Endothelial cell of umbilical vein (primary cell): ENCODE measurements around the gene PRDM16. TPM values are rescaled to one million over a fixed set of nuclear protein-coding genes. Genes with fewer than 3 reads are reported as not detected.

Experiments
- BruUV-seq: library from RNA; stranded (reverse); fragments of 400-500 nt; replicated peaks from 2 replicates; lab custom pipeline; 2021; lab: Mats Ljungman, UMichigan
- CTCF ChIA-PET: fragments of 300-600, 350-600 bp; sonication (Branson Sonifier 250); formaldehyde crosslinking; loops from one replicate; lab custom pipeline; 2021; ENCODE audit warnings: antibody characterized with exemption, inconsistent platforms; lab: Charles Lee
- POLR2A ChIA-PET: fragments of 300-600, 350-600 bp; sonication (Branson Sonifier 250); formaldehyde crosslinking; loops from one replicate; lab custom pipeline; 2021; ENCODE audit warnings: antibody characterized with exemption, inconsistent platforms; lab: Charles Lee
- DNase-seq: peaks from one replicate; pipeline ENCODE4 v3.0.0-alpha.2; 2011; ENCODE audit warnings: low read depth, low spot score
- FAIRE-seq: peaks from 2 replicates; lab custom pipeline; 2011; peaks lifted over from hg19 to GRCh38; lab: Jason Lieb, UNC
- H2AFZ ChIP-seq: 2 replicates; pipeline ENCODE4 v1.6.0; 2012; ENCODE audit warnings: low read depth, low read length, control low read depth, inconsistent platforms
- H3K27ac ChIP-seq: 2 replicates; pipeline ENCODE4 v1.5.1; 2011; ENCODE audit warnings: low read depth, mild to moderate bottlenecking, control low read depth, low read length, moderate library complexity; ENCODE audit not compliant: insufficient read depth
- H3K27me3 ChIP-seq, 2 experiments: 2 replicates each; pipeline versions ENCODE4 v1.6.0 to v1.6.1; 2011; ENCODE audit warnings: low read length in 2 of 2, mixed read lengths in 1 of 2; ENCODE audit not compliant: control insufficient read depth in 2 of 2, insufficient read depth in 2 of 2
- H3K36me3 ChIP-seq, 2 experiments: 2 replicates in 1 of 2; 3 replicates in 1 of 2; pipeline ENCODE4 v1.5.1; 2011; ENCODE audit warnings: low read length in 2 of 2, mild to moderate bottlenecking in 1 of 2, moderate library complexity in 1 of 2; ENCODE audit not compliant: control insufficient read depth in 2 of 2, insufficient read depth in 2 of 2; ENCODE audit errors: extremely low read depth in 1 of 2
- H3K4me1 ChIP-seq: 3 replicates; pipeline ENCODE4 v1.5.1; 2011; ENCODE audit warnings: mild to moderate bottlenecking, low read length; ENCODE audit not compliant: control insufficient read depth, insufficient read depth; ENCODE audit errors: extremely low read depth
- H3K4me2 ChIP-seq: 2 replicates; pipeline ENCODE4 v1.6.1; 2011; ENCODE audit warnings: low read length, control low read depth, mixed read lengths; ENCODE audit not compliant: insufficient read depth
- H3K4me3 ChIP-seq, 3 experiments: fragments of 200-600 bp in 1 of 3; sonication (generic), shearing (Covaris generic) in 1 of 3; replicated peaks in 1 of 3; 2 replicates each; pipeline ENCODE4 v1.5.1; 2011 to 2016; ENCODE audit warnings: control low read depth in 3 of 3, low read length in 3 of 3, mild to moderate bottlenecking in 2 of 3, inconsistent platforms in 1 of 3, low read depth in 1 of 3, moderate library complexity in 1 of 3; ENCODE audit not compliant: insufficient read depth in 1 of 3
- H3K79me2 ChIP-seq: 2 replicates; pipeline ENCODE4 v1.6.0; 2012; ENCODE audit warnings: low read length, inconsistent platforms; ENCODE audit not compliant: control insufficient read depth, insufficient read depth
- H3K9ac ChIP-seq: replicated peaks from 2 replicates; pipeline ENCODE3; 2011; ENCODE audit warnings: low read length, control low read depth; ENCODE audit not compliant: insufficient read depth; ENCODE audit errors: extremely low read depth
- H3K9me1 ChIP-seq: replicated peaks from 3 replicates; pipeline ENCODE4 v1.6.0; 2011; ENCODE audit warnings: mild to moderate bottlenecking, low read length; ENCODE audit not compliant: control insufficient read depth, insufficient read depth; ENCODE audit errors: extremely low read depth
- H3K9me3 ChIP-seq: replicated peaks from 2 replicates; pipeline ENCODE4 v1.5.1; 2012; ENCODE audit warnings: low read length, inconsistent platforms; ENCODE audit not compliant: control insufficient read depth, insufficient read depth
- H4K20me1 ChIP-seq: replicated peaks from 2 replicates; pipeline ENCODE3; 2011; ENCODE audit warnings: mild to moderate bottlenecking, low read length; ENCODE audit not compliant: control insufficient read depth, insufficient read depth; ENCODE audit errors: extremely low read depth
- EZH2 ChIP-seq: IDR thresholded peaks from 2 replicates; pipeline ENCODE4 v1.6.1; 2012; ENCODE audit warnings: borderline replicate concordance, low read depth, mild to moderate bottlenecking, moderate library complexity, low read length, inconsistent platforms; ENCODE audit not compliant: severe bottlenecking
- FOS ChIP-seq: IDR thresholded peaks from 2 replicates; pipeline ENCODE4 v1.6.1; 2011; ENCODE audit warnings: mild to moderate bottlenecking, low read length, moderate library complexity, borderline replicate concordance; ENCODE audit not compliant: insufficient read depth
- GATA2 ChIP-seq: IDR thresholded peaks from 2 replicates; pipeline ENCODE4 v1.7.0; 2011; ENCODE audit warnings: low read depth, mild to moderate bottlenecking, moderate library complexity, mixed read lengths, low read length; ENCODE audit not compliant: insufficient read length, insufficient read depth
- JUN ChIP-seq: IDR thresholded peaks from 2 replicates; pipeline ENCODE4 v1.6.1; 2011; ENCODE audit warnings: borderline replicate concordance, low read depth; ENCODE audit not compliant: insufficient read length, insufficient read depth
- MYC ChIP-seq: IDR thresholded peaks from one replicate; pipeline ENCODE4 v1.6.1; 2011; ENCODE audit warnings: mild to moderate bottlenecking, low read depth, low read length
- POLR2A ChIP-seq: IDR thresholded peaks from 2 replicates; pipeline ENCODE4 v1.6.1; 2012; ENCODE audit warnings: low read depth, mild to moderate bottlenecking, control low read depth, low read length
- POLR2AphosphoS5 ChIP-seq: IDR thresholded peaks from 2 replicates; pipeline ENCODE4 v1.6.1; 2012; ENCODE audit warnings: low read depth, mild to moderate bottlenecking, control low read depth, low read length, moderate library complexity; ENCODE audit not compliant: insufficient read depth
- dilution Hi-C: fragments of 300-500 bp; cut with MboI; formaldehyde crosslinking; loops from one replicate; pipeline ENCODE4 v1.15.0; 2019; ENCODE audit warnings: low sequenced_read_pairs; ENCODE audit not compliant: extremely low pct_ligation_motif_present
- intact Hi-C: fragments of 100-400 bp; cut with micrococcal nuclease; formaldehyde crosslinking; loops from one replicate; pipeline ENCODE4 v1.10.0; 2022
- polyA plus RNA-seq, 4 experiments: library from polyadenylated mRNA; depleted of rRNA in 3 of 4; stranded (reverse) in 3 of 4; unstranded in 1 of 4; fragments of >200 nt; gene quantifications; 2 replicates each; pipeline versions ENCODE4 v1.2.1 to v1.2.3, GENCODE V29; 2011 to 2012; ENCODE audit warnings: missing spikeins in 1 of 4
- total RNA-seq: library from RNA; stranded (reverse); gene quantifications from 2 replicates; pipeline ENCODE4 v1.2.3, GENCODE V29; 2021
- TF ChIP-seq, protein P1 (sequence below): IDR thresholded peaks from 2 replicates; pipeline ENCODE4 v1.6.1; 2011; ENCODE audit not compliant: insufficient read depth, insufficient read length
- TF ChIP-seq, protein P2 (sequence below), 2 donors: IDR thresholded peaks; 1 replicate in 1 of 2; 2 replicates in 1 of 2; pipeline ENCODE4 v1.5.1; 2011; ENCODE audit warnings: low read length in 2 of 2, mild to moderate bottlenecking in 2 of 2, moderate library complexity in 2 of 2, control low read depth in 1 of 2, inconsistent platforms in 1 of 2, low read depth in 1 of 2; ENCODE audit not compliant: insufficient read depth in 1 of 2; ENCODE audit errors: extremely low read depth in 1 of 2

Gene PRDM16
- total and polyA plus RNA-seq, 2 donors (not counting 3 experiments of a cell fraction or from before 2014, with no cell fraction given) = not detected

DNA sequence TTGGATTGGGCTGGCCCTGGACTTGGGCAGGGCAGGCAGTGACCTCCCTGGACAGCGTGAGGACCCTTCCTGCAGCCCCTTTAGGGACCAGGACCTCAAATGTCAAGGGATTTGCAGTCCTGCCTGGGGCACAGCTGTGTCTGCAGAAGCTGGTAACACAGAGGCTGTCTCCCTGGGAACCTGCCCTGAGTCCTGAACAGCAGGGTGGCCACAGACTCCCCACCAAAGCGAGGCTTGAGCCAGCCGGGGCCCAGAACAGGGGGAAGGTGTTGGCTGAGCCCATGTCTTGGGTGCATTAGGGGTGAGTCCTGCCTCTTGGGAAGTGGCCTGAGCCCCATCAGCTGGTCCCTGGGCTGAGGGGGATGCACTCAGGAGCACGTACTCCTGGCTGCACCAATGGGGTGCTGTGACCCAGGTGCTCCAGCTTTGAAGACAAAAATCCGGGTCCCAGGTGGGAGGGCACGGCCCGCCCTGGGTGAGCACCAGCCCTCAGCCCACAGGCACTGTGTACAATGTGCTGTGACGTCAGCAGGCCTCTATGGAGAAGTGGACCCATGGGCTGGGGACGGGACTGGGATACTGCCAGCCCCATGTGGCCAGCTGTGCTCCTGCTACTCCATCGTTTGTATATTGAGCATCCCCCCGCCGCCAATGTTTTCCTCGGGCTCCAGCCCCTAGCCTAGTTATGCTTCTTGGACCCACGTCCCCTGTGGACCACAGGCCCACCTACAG, 313.5 kb downstream of the PRDM16 start:
- H3K27me3 ChIP-seq = no peaks in the 10 kb centered on the region
- CTCF ChIA-PET = no interaction called here
- no peak overlapping the region for H3K4me3 ChIP-seq
- BruUV-seq = no TSS peak
- H3K4me2 ChIP-seq = no peak overlapping the region
- dilution Hi-C loops (no loop called here), intact Hi-C loops (no loop called here)
- no peaks in the 10 kb centered on the region for H4K20me1 ChIP-seq
- no peak overlapping the region for H3K9ac ChIP-seq
- H3K4me1 ChIP-seq = no peaks in the 10 kb centered on the region
- H2AFZ ChIP-seq = no peak overlapping the region
- FAIRE-seq = no peak
- no peaks in the 10 kb centered on the region for H3K9me1 ChIP-seq
- DNase-seq = no peak
- no peaks in the 10 kb centered on the region for H3K36me3 ChIP-seq
- POLR2A ChIA-PET = no interaction called here
- no peaks in the 10 kb centered on the region for H3K9me3 ChIP-seq
- H3K27ac ChIP-seq = no peak overlapping the region
- H3K79me2 ChIP-seq = no peaks in the 10 kb centered on the region
- no peak for TF ChIP-seq MYC
- TF ChIP-seq, protein P1, sequence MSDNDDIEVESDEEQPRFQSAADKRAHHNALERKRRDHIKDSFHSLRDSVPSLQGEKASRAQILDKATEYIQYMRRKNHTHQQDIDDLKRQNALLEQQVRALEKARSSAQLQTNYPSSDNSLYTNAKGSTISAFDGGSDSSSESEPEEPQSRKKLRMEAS = no peak
- no peak for TF ChIP-seq EZH2
- no peak for TF ChIP-seq JUN
- no peak for TF ChIP-seq POLR2A
- TF ChIP-seq, protein P2, sequence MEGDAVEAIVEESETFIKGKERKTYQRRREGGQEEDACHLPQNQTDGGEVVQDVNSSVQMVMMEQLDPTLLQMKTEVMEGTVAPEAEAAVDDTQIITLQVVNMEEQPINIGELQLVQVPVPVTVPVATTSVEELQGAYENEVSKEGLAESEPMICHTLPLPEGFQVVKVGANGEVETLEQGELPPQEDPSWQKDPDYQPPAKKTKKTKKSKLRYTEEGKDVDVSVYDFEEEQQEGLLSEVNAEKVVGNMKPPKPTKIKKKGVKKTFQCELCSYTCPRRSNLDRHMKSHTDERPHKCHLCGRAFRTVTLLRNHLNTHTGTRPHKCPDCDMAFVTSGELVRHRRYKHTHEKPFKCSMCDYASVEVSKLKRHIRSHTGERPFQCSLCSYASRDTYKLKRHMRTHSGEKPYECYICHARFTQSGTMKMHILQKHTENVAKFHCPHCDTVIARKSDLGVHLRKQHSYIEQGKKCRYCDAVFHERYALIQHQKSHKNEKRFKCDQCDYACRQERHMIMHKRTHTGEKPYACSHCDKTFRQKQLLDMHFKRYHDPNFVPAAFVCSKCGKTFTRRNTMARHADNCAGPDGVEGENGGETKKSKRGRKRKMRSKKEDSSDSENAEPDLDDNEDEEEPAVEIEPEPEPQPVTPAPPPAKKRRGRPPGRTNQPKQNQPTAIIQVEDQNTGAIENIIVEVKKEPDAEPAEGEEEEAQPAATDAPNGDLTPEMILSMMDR (IDR thresholded peaks at IDR 0.05; ENCODE audit: extremely low read depth in 1 of 2, insufficient read depth in 1 of 2, low read depth in 1 of 2, low read length in 2 of 2) = no peak
- no peak for TF ChIP-seq GATA2
- no peak for TF ChIP-seq POLR2AphosphoS5
- TF ChIP-seq FOS = no peak
